ENCODE data around the gene KRT35. TPM values are rescaled to one million over a fixed set of nuclear protein-coding genes. Genes with fewer than 3 reads are reported as not detected.

The KRT35 gene
- total RNA-seq: not detected
- not detected for polyA plus RNA-seq (2013, experiment 1 of 2)
- polyA plus RNA-seq (2013, experiment 2 of 2): not detected
- long read RNA-seq, experiment 1: 0 reads
- long read RNA-seq, experiment 2: 0 reads
- long read RNA-seq, experiment 3: 0 reads
- long read RNA-seq, experiment 4: 0 reads

DNA sequence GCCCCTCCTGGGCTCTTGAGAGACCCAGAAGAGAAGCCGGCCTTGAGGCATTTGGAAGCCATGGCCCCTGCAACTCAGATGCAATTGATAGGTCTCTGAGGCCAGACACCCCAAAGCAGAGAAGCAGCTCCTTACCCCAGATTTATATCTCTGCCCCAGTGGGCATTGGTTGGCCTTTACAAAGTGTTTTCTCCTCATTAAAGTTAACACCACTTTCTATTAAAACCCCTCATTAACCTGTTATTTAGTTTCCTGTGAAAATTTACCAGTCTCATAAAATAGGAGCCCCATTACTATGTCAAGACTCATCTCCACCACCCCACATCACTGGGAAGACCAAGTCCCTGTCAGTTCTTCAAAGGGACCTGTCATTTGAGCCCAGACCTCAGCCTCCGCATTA is at the start of gene KRT35:
Gene KRT35 (minus strand): TSS at position 116 of the 400 bp plus-strand sequence. CDS start 54 bp downstream, at position 62.
- DNase-seq: no peak
- Histone ChIP-seq H3K4me1 (ENCODE audit: control insufficient read depth, insufficient read depth, low read length) (peaks cover 7% of the 10 kb centered on the region), H3K36me3 (ENCODE audit: control insufficient read depth, insufficient read depth, low read length) (no peaks in the 10 kb centered on the region), H3K9me3 (ENCODE audit: control insufficient read depth, low read length) (no peaks in the 10 kb centered on the region), H3K27ac (ENCODE audit: low read depth, low read length) (no peak within 1 kb of the TSS), H3K4me3 (ENCODE audit: low read length) (no peak within 1 kb of the TSS), H3K27me3 (ENCODE audit: control insufficient read depth, insufficient read depth, low read length, poor library complexity, severe bottlenecking) (no peaks in the 10 kb centered on the region), H3K9ac (ENCODE audit: extremely low read depth, low read length, poor library complexity, severe bottlenecking) (no peak within 1 kb of the TSS)
- Mint-ChIP-seq H3K27ac (no peak within 1 kb of the TSS), H3K27me3 (ENCODE audit: insufficient read depth) (peaks cover 10% of the 10 kb centered on the region), H3K4me1 (peaks cover 10% of the 10 kb centered on the region), H3K36me3 (ENCODE audit: low read depth) (no peaks in the 10 kb centered on the region), H3K4me3 (no peak within 1 kb of the TSS), H3K9me3 (no peaks in the 10 kb centered on the region)
- WGBS, 2 experiments (ENCODE audit: insufficient coverage in 1 of 2, insufficient read length in 1 of 2): 99 to 100% methylated on average over 1 to 2 of the region's 2 CpGs
- TF ChIP-seq, protein P1, sequence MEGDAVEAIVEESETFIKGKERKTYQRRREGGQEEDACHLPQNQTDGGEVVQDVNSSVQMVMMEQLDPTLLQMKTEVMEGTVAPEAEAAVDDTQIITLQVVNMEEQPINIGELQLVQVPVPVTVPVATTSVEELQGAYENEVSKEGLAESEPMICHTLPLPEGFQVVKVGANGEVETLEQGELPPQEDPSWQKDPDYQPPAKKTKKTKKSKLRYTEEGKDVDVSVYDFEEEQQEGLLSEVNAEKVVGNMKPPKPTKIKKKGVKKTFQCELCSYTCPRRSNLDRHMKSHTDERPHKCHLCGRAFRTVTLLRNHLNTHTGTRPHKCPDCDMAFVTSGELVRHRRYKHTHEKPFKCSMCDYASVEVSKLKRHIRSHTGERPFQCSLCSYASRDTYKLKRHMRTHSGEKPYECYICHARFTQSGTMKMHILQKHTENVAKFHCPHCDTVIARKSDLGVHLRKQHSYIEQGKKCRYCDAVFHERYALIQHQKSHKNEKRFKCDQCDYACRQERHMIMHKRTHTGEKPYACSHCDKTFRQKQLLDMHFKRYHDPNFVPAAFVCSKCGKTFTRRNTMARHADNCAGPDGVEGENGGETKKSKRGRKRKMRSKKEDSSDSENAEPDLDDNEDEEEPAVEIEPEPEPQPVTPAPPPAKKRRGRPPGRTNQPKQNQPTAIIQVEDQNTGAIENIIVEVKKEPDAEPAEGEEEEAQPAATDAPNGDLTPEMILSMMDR (conservative IDR thresholded peaks at IDR 0.05): no peak

DNA sequence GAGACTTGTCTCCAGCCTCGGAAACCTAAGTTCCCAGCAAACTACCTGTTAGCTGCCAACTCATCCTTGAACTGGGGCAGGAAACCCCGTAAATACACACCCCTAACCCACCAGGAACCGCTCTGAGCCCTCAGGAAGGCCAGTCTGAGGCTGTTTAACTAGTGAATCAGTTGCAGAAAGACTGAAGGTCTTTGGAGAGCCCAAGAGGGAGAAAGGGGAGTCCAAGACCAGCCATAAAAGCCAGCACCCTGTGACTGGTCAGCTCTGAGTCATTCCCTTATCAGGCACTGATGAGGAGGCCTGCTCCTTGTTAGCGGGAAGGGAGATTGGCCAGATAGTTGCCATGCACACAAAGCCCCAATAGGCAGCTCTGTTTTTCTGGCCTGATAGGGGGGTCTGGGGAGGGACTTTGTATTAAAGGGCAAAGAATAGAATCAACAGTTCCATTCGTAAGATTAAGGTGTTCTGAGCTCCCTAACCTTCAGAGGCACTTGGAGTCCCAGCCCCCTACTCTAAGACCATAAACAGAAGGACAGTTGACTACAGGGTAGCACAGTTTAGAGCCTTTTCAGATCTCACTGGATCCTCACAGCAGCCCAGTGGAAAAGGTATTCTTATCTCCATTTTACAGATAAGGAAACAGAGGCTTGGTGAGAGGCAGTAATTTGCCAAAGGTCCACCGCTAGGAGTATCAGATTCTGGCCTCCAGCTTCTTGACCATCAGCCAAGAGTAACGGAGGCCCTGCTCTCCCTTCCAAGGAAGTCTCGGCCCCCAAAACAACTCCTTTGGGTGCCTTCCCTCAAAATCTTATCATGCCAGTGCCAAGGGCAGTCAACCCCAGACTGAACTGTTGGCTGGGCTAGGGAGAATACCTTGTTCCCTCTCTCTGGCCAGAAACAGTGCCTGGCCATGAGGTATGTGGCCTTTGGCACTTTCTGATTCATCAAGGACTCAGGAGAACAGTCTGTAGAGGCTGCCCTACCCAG is 49.4 kb upstream of the KRT35 start:
- Histone ChIP-seq H3K27ac (ENCODE audit: low read depth, low read length) (peak overlapping the region; percentile 64), H3K36me3 (ENCODE audit: control insufficient read depth, insufficient read depth, low read length) (peaks cover 14% of the 10 kb centered on the region), H3K9me3 (ENCODE audit: control insufficient read depth, low read length) (no peaks in the 10 kb centered on the region), H3K9ac (ENCODE audit: extremely low read depth, low read length, poor library complexity, severe bottlenecking) (peak overlapping the region; percentile 39), H3K27me3 (ENCODE audit: control insufficient read depth, insufficient read depth, low read length, poor library complexity, severe bottlenecking) (no peaks in the 10 kb centered on the region), H3K4me3 (ENCODE audit: low read length) (peak overlapping the region; percentile 51), H3K4me1 (ENCODE audit: control insufficient read depth, insufficient read depth, low read length) (peaks cover 19% of the 10 kb centered on the region)
- Mint-ChIP-seq H3K27me3 (ENCODE audit: insufficient read depth) (no peaks in the 10 kb centered on the region), H3K27ac (peak overlapping the region; percentile 99), H3K9me3 (no peaks in the 10 kb centered on the region), H3K36me3 (ENCODE audit: low read depth) (peaks cover 19% of the 10 kb centered on the region), H3K4me3 (peak overlapping the region; percentile 98), H3K4me1 (peaks cover 64% of the 10 kb centered on the region)
- peak; percentile 90 for DNase-seq
- TF ChIP-seq, protein P1 (conservative IDR thresholded peaks at IDR 0.05): peak; percentile 52
- 54 to 75% methylated on average over 1 to 8 of the region's 8 CpGs for WGBS, 2 experiments (ENCODE audit: insufficient coverage in 1 of 2, insufficient read length in 1 of 2)

DNA sequence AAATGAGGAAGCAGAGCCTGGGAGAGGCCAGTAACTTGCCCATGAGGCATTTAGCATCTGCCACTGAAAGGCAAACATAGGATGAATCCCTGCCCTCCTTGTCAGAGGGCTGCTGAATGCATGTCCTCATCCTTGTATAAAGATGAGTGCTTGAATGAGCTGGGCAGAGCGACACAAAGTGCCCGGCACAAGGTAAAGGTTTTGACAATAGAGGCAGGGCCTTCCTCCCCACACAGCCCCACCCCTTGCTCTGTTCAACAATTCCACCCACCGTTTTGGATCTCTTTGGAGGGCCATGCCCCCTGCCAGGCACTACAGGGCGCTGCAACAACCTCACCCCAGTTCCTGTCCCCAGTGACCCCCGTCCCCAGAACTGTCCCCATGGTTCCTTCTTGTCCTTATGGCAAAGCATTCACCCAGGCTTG is 48.6 kb upstream of the KRT35 start:
- Histone ChIP-seq H3K9ac (ENCODE audit: extremely low read depth, low read length, poor library complexity, severe bottlenecking) (peak overlapping the region; percentile 39), H3K36me3 (ENCODE audit: control insufficient read depth, insufficient read depth, low read length) (peaks cover 22% of the 10 kb centered on the region), H3K27ac (ENCODE audit: low read depth, low read length) (no peak overlapping the region), H3K4me3 (ENCODE audit: low read length) (peak overlapping the region; percentile 94), H3K4me1 (ENCODE audit: control insufficient read depth, insufficient read depth, low read length) (peaks cover 19% of the 10 kb centered on the region), H3K27me3 (ENCODE audit: control insufficient read depth, insufficient read depth, low read length, poor library complexity, severe bottlenecking) (no peaks in the 10 kb centered on the region), H3K9me3 (ENCODE audit: control insufficient read depth, low read length) (no peaks in the 10 kb centered on the region)
- no peak for DNase-seq
- Mint-ChIP-seq H3K4me1 (peaks cover 55% of the 10 kb centered on the region), H3K9me3 (no peaks in the 10 kb centered on the region), H3K27me3 (ENCODE audit: insufficient read depth) (no peaks in the 10 kb centered on the region), H3K4me3 (peak overlapping the region; percentile 98), H3K27ac (peak overlapping the region; percentile 99), H3K36me3 (ENCODE audit: low read depth) (peaks cover 27% of the 10 kb centered on the region)
- WGBS, 2 experiments (ENCODE audit: insufficient coverage in 1 of 2, insufficient read length in 1 of 2): 57 to 74% methylated on average over 4 to 5 of the region's 5 CpGs
- TF ChIP-seq, protein P1 (conservative IDR thresholded peaks at IDR 0.05): no peak
